K562 (cell line): Measurements from ENCODE around the gene NAA38. TPM values are rescaled to one million over a fixed set of nuclear protein-coding genes. Genes with fewer than 3 reads are reported as not detected.

Source experiments
- ATAC-seq: fragments of 200-7000 bp; cut with Tn5 transposase; 3 replicates; pipeline ENCODE4 v1.9.1; 2020; ENCODE audit warnings: moderate library complexity
- BruUV-seq: library from RNA; stranded (reverse); fragments of 400-500 nt; replicated peaks from 2 replicates; lab custom pipeline; 2021; lab: Mats Ljungman, UMichigan
- CTCF ChIA-PET: fragments of 300-600 bp; formaldehyde crosslinking; extraction: SDS; loops from one replicate; lab custom pipeline; 2021; ENCODE audit warnings: low intra/inter-chr PET ratio; lab: Yijun Ruan, JAX
- POLR2A ChIA-PET: fragments of 300-600, 350-650 bp; sonication (Branson Sonifier 250); formaldehyde crosslinking; extraction: SDS; loops from one replicate; lab custom pipeline; 2021; ENCODE audit warnings: antibody characterized with exemption, inconsistent platforms; lab: Yijun Ruan, JAX
- DNase-seq, 4 experiments: peaks; one replicate each; pipeline versions ENCODE4 v3.0.0 to v3.0.0-alpha.2; 2011 to 2018; ENCODE audit warnings: low spot score in 3 of 4, mixed read lengths in 3 of 4; ENCODE audit errors: extremely low read depth in 1 of 4
- FAIRE-seq: peaks from 2 replicates; lab custom pipeline; 2011; peaks lifted over from hg19 to GRCh38; lab: Jason Lieb, UNC
- H2AFZ ChIP-seq: 2 replicates; pipeline ENCODE4 v1.6.0; 2011; ENCODE audit warnings: low read depth, low read length, control low read depth, inconsistent platforms
- H3K27ac ChIP-seq: fragments of 200-600 bp; 3 replicates; pipeline ENCODE4 v1.8.0; 2011; ENCODE audit warnings: low read depth, mild to moderate bottlenecking, control low read depth, inconsistent platforms, low read length, moderate library complexity, mixed read lengths; ENCODE audit errors: extremely low read depth
- H3K27me3 ChIP-seq, 2 experiments: fragments of 300-600 bp in 1 of 2; 2 replicates in 1 of 2; 3 replicates in 1 of 2; pipeline versions ENCODE4 v1.6.0 to v1.8.0; 2011; ENCODE audit warnings: inconsistent platforms in 2 of 2, low read length in 2 of 2, mild to moderate bottlenecking in 1 of 2, mixed read lengths in 1 of 2, moderate library complexity in 1 of 2; ENCODE audit not compliant: control insufficient read depth in 2 of 2, insufficient read depth in 2 of 2
- H3K36me3 ChIP-seq: fragments of 300-600 bp; 3 replicates; pipeline ENCODE4 v1.8.0; 2011; ENCODE audit warnings: mild to moderate bottlenecking, low read length, inconsistent platforms; ENCODE audit not compliant: control insufficient read depth, insufficient read depth
- H3K4me1 ChIP-seq, 2 experiments: fragments of 200-600 bp in 1 of 2; replicated peaks in 1 of 2; 2 replicates in 1 of 2; 3 replicates in 1 of 2; pipeline versions ENCODE4 v1.5.1 to v1.8.0; 2011; ENCODE audit warnings: inconsistent platforms in 2 of 2, low read length in 2 of 2, mild to moderate bottlenecking in 1 of 2, mixed read lengths in 1 of 2, moderate library complexity in 1 of 2; ENCODE audit not compliant: control insufficient read depth in 2 of 2, insufficient read depth in 2 of 2
- H3K4me2 ChIP-seq: 2 replicates; pipeline ENCODE4 v1.6.1; 2011; ENCODE audit warnings: low read length, control low read depth, inconsistent platforms, mixed read lengths; ENCODE audit not compliant: insufficient read depth
- H3K4me3 ChIP-seq: fragments of 200-600 bp; sonication (generic), shearing (Covaris generic); 2 replicates; pipeline ENCODE4 v1.5.1; 2016; ENCODE audit warnings: control low read depth, inconsistent platforms
- H3K79me2 ChIP-seq: fragments of 200-600 bp; 3 replicates; pipeline ENCODE4 v1.8.0; 2011; ENCODE audit warnings: low read length, inconsistent platforms; ENCODE audit not compliant: control insufficient read depth, insufficient read depth
- H3K9ac ChIP-seq, 2 experiments: 2 replicates each; pipeline versions ENCODE4 v1.6.0 to v1.6.1; 2011; ENCODE audit warnings: low read depth in 2 of 2, low read length in 2 of 2, control low read depth in 1 of 2, inconsistent platforms in 1 of 2, mild to moderate bottlenecking in 1 of 2, mixed read lengths in 1 of 2; ENCODE audit not compliant: insufficient read depth in 1 of 2
- H3K9me1 ChIP-seq: one replicate; pipeline ENCODE4 v1.6.0; 2011; ENCODE audit warnings: inconsistent platforms, mild to moderate bottlenecking, low read length, moderate library complexity; ENCODE audit not compliant: control insufficient read depth, insufficient read depth
- H3K9me3 ChIP-seq: replicated peaks from 2 replicates; pipeline ENCODE4 v1.5.1; 2011; ENCODE audit warnings: low read depth, low read length, inconsistent platforms; ENCODE audit not compliant: control insufficient read depth, insufficient read depth
- H4K20me1 ChIP-seq: replicated peaks from 2 replicates; pipeline ENCODE4 v1.6.1; 2011; ENCODE audit warnings: low read length, inconsistent platforms, mixed read lengths; ENCODE audit not compliant: control insufficient read depth, insufficient read depth
- DNMT1 ChIP-seq: fragments of 450-650 bp; IDR thresholded peaks from 2 replicates; pipeline ENCODE4 v1.6.1; 2016; ENCODE audit warnings: antibody characterized with exemption, mild to moderate bottlenecking
- E2F6 ChIP-seq, 2 experiments: IDR thresholded peaks; 2 replicates each; pipeline ENCODE4 v1.6.1; 2011; ENCODE audit warnings: borderline replicate concordance in 1 of 2, control low read depth in 1 of 2, low read depth in 1 of 2, low read length in 1 of 2, mild to moderate bottlenecking in 1 of 2, mixed read lengths in 1 of 2, moderate library complexity in 1 of 2; ENCODE audit not compliant: insufficient read depth in 1 of 2, insufficient read length in 1 of 2, poor library complexity in 1 of 2, severe bottlenecking in 1 of 2; ENCODE audit errors: extremely low read depth in 1 of 2
- ELK1 ChIP-seq: sonication (generic); formaldehyde crosslinking; IDR thresholded peaks from 2 replicates; pipeline ENCODE4 v1.8.1; 2022; ENCODE audit warnings: missing genetic modification reagents
- ETV6 ChIP-seq, 3 experiments: fragments of 150-350 bp in 1 of 3; sonication (generic) in 1 of 3; formaldehyde crosslinking in 1 of 3; IDR thresholded peaks; 2 replicates each; pipeline versions ENCODE4 v1.6.1 to v1.8.0; 2014 to 2022; ENCODE audit warnings: borderline replicate concordance in 2 of 3, low read depth in 2 of 3, antibody characterized with exemption in 1 of 3, low read length in 1 of 3, mild to moderate bottlenecking in 1 of 3, missing genetic modification reagents in 1 of 3
- IRF9 ChIP-seq: fragments of 450-650 bp; IDR thresholded peaks from 2 replicates; pipeline ENCODE4 v1.6.1; 2016; ENCODE audit warnings: missing biosample characterization, missing genetic modification characterization
- RBFOX2 ChIP-seq: fragments of 200-400 bp; formaldehyde crosslinking; IDR thresholded peaks from 2 replicates; pipeline ENCODE4 v1.6.1; 2017; ENCODE audit warnings: low read depth, mild to moderate bottlenecking, low read length, moderate library complexity
- RBM15 ChIP-seq: fragments of 200-400 bp; formaldehyde crosslinking; IDR thresholded peaks from 2 replicates; pipeline ENCODE4 v1.6.1; 2018; ENCODE audit warnings: mild to moderate bottlenecking, low read length, moderate library complexity; ENCODE audit not compliant: insufficient read depth
- TAF9B ChIP-seq: fragments of 450-650 bp; IDR thresholded peaks from 2 replicates; pipeline ENCODE4 v1.6.1; 2018; ENCODE audit warnings: mild to moderate bottlenecking; ENCODE audit not compliant: partially characterized antibody
- ZNF518B ChIP-seq: fragments of 250-450 bp; sonication (Bioruptor Pico); IDR thresholded peaks from 2 replicates; pipeline ENCODE4 v1.5.0; 2021; ENCODE audit warnings: mild to moderate bottlenecking, moderate library complexity
- ZNF79 ChIP-seq: fragments of 250-450 bp; sonication (Bioruptor Pico); IDR thresholded peaks from 2 replicates; pipeline ENCODE4 v1.4.0; 2020; ENCODE audit warnings: low read depth, mild to moderate bottlenecking, moderate library complexity
- WGBS: fragments of 100-300 bp; shearing (Covaris generic); methylation state at CpG from one replicate; pipeline ENCODE4 v1.1.6; 2016; ENCODE audit warnings: low coverage, mixed read lengths; ENCODE audit not compliant: insufficient coverage; ENCODE audit errors: missing lambda C conversion rate; 5-methylcytosine and 5-hydroxymethylcytosine counted together
- in situ Hi-C: fragments of 300-500 bp; cut with MboI; formaldehyde crosslinking; loops from 4 replicates; pipeline ENCODE4 v1.15.0; 2018; ENCODE audit warnings: inconsistent platforms, mixed read lengths
- intact Hi-C: fragments of 100-400 bp; cut with micrococcal nuclease; formaldehyde crosslinking; loops from 2 replicates; pipeline ENCODE4 v1.14.2; 2022
- polyA plus RNA-seq, 8 experiments: library from polyadenylated mRNA; depleted of rRNA in 4 of 8; stranded (reverse) in 5 of 8; unstranded in 3 of 8; fragments of >200 nt; fragmentation: Nextera tagmentation in 2 of 8; fragmentation: Illumina TruSeq in 1 of 8; extraction: Ambion mirVana in 2 of 8; extraction: Trizol in 1 of 8; gene quantifications; 2 replicates each; pipeline versions ENCODE4 v1.2.1 to v1.2.3, GENCODE V29; 2011 to 2014; ENCODE audit warnings: inconsistent platforms in 1 of 8, missing spikeins in 1 of 8
- total RNA-seq, 7 experiments: library from RNA; depleted of rRNA in 6 of 7; stranded (reverse); fragments of >200 nt in 6 of 7; fragmentation: Illumina TruSeq in 2 of 7; extraction: Trizol in 2 of 7; gene quantifications; 2 replicates each; pipeline versions ENCODE4 v1.2.1 to v1.2.3, GENCODE V29; 2011 to 2021; ENCODE audit warnings: low replicate concordance in 1 of 7

Gene NAA38
- total and polyA plus RNA-seq, 9 of the 15 experiments (the other 6 are each of a cell fraction or from before 2014, with no cell fraction given): 16.4 to 99.8 (median 57.3) TPM

- Histone ChIP-seq H2AFZ (peak overlapping the region; percentile 74), H3K27ac (peak overlapping the region; percentile 85), H3K36me3 (peaks cover 8% of the 10 kb centered on the region; the same call in 2 of the 3 replicates), H3K9me3 (no peaks in the 10 kb centered on the region), H3K4me1 (peaks cover 41 to 51% of the 10 kb centered on the region in 2 experiments), H3K9me1 (no peaks in the 10 kb centered on the region), H3K79me2 (peaks cover 21% of the 10 kb centered on the region), H3K4me3 (peak overlapping the region; percentile 65), H3K27me3 (peaks cover 1 to 5% of the 10 kb centered on the region in 2 experiments; a peak in 3 of 5 replicates), H3K4me2 (peak overlapping the region; percentile 88), H3K9ac (peak overlapping the region; percentile 77 to 91), H4K20me1 (no peaks in the 10 kb centered on the region)
- FAIRE-seq: peak; percentile 44
- ATAC-seq: peak; percentile 0; the same call in 2 of the 3 replicates
- ChIA-PET POLR2A (interaction anchor here (0.6 to 1.3 kb wide), 6 partner anchors 9 to 222 kb away, joined by 3 to 4 read pairs (median 4); partner anchors contain the start of genes NAA38 and TP53), CTCF (interaction anchor here (0.6 kb wide), 1 partner anchor 60 kb away, joined by 5 read pairs; no protein-coding TSS in a partner anchor)
- in situ Hi-C loops: no loop called here
- intact Hi-C loops: loop anchor here (2.0 to 10.0 kb wide), 3 partner anchors 21 to 289 kb away; partner anchors contain the start of genes HES7 and NAA38
- peak in 1 of 4 experiments; percentile 20 for DNase-seq
- TSS peak; percentile 63 for BruUV-seq
- WGBS: under 1% methylated on average over 29 of the region's 61 CpGs
- peak in 1 of 2 experiments; percentile 5 for TF ChIP-seq E2F6 (IDR thresholded peaks at IDR 0.05; ENCODE audit: borderline replicate concordance in 1 of 2, extremely low read depth in 1 of 2, insufficient read depth in 1 of 2, insufficient read length in 1 of 2, low read depth in 1 of 2, low read length in 1 of 2, poor library complexity in 1 of 2, severe bottlenecking in 1 of 2)
- no peak for TF ChIP-seq ETV6 (IDR thresholded peaks at IDR 0.05; ENCODE audit: borderline replicate concordance in 1 of 2, low read depth in 2 of 2, low read length in 1 of 2)
- no peak for TF ChIP-seq ETV6 (CRISPR knock-in tag; IDR thresholded peaks at IDR 0.05; ENCODE audit: borderline replicate concordance)
- no peak for TF ChIP-seq IRF9 (tag)
- TF ChIP-seq TAF9B: peak; percentile 8
- TF ChIP-seq ZNF518B (CRISPR knock-in tag): no peak
- no peak for TF ChIP-seq DNMT1
- TF ChIP-seq RBM15: no peak
- no peak for TF ChIP-seq ZNF79 (CRISPR knock-in tag)
- no peak for TF ChIP-seq ELK1 (CRISPR knock-in tag)
- peak; percentile 71 for TF ChIP-seq RBFOX2
These were observed 21.4 kb downstream of the NAA38 start for GRCh38 chr17:7835814-7836595.
